Stimulated activated CD8-positive, alpha-beta memory T cell treated with anti-CD3 and anti-CD28 coated beads, Interleukin-7, amount 100 ng/mL, for 4 hours (primary cell): ENCODE data around the gene GLIS1.
"Not testable (repeated sequence)": the region's sequence is repeated elsewhere in the genome, so short reads cannot be mapped to it uniquely, and the experiment has no call there.

Source experiments
- DNase-seq, 2 donors: peaks; one replicate each; pipeline ENCODE4 v3.0.0-alpha.2; 2020; ENCODE audit warnings: low read depth in 2 of 2

The GLIS1 gene

DNA sequence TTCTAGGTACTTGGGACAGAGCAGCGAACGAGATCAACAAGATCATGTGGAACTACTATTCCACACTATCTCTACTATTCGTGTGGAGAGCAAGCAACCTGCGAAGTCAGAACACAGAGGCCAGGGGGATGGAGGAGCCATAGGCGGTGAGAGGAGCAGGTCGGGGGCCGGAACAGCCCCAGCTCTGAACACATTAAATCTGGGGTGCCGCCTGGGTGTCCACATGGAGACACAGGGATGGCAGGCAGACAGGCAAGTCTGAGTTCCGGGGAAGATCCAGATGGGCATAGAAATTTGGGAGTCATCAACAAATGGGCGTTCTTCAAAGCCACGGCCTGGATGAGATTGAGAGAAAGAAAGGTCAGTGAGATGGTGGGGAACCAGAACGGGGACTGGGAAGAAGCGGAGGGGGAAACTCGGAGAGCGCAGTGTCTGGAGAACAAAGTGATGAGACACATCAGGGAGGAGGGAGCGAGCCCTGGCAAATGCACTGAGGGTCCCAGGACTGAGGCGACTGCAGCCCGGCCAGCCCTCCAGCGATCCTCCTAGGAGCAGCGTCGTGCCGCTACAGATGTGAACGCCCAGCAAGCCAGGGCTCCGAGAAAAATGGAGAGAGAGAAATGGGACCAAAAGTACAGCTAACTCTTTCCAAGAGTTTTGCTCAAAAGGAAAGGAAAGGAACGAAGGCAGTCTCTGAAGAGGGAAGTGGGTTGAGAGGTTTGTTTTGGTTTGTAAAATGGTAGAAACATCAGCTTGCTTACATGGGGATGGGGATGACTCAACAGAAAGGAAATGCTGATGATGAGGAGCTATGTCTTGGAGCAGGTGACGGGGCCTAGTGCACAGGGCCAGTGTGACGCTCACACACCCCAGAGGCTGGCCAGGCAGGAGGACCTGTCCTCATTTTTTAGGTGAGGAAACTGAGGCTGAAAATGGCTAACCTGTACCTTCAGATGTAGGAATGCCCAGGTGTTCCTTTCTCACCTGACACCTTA, 84.5 kb downstream of the GLIS1 start:
- DNase-seq: no peak

GRCh38 chr1:53653631-53654030, 85.3 kb downstream of the GLIS1 start:
- no peak for DNase-seq

- DNase-seq: no peak
Observed at GRCh38 chr1:53653200-53653575, 85.8 kb downstream of the GLIS1 start.

DNA sequence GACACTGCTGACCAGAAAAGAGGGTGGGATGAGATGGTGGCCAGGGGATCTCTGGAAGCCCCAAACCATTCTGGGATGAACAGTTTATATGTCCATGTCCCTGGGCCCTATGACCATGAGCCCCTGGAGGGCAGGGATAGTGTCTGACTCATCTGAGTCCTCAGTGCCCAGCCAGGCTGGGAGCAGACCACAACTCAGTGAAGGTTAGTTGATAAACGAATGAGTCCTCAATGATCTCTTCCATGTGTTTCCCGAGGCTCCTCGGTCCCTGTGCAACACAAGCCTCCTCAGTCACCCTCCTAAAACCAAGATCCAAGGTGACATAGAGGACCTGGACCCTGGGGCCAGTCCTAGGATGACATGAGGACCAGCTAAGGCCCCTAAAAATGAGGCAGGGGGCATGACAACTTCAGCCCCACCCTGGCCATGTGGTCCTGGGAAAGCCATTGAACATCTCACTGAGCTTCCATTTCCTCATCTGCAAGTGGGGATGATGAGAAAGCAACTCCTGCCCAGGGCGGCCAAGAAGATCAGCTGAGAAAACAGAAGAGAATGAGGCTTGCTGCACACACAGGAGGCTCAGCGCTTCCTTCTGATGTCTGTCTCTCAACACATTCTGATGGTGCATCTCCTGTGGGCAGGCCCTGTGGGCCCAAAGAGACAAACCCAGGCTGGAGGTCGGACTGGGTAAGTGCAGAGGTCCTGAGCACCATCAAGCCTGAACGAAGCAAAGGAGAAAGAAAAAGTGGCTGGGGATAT, 86.3 kb downstream of the GLIS1 start:
- no peak for DNase-seq

DNA sequence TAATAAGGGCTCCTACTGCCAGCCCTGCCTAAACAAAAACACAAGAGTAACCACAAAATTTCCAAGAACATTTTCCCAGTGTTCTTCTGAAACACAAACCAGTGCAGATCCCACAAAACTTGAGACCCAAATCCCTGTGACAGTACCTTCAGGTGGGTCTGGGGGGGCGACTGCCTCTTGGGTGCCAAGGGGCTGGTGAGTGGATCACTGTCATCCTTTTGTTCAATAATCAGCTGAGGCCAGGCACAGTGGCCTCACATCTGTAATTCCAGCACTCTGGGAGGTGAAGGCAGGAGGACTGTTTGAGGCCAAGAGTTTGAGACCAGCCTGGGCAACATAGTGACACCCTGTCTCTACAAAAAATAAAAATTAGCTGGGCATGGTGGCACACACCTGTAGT, 87.6 kb downstream of the GLIS1 start:
- DNase-seq: no peak

DNA sequence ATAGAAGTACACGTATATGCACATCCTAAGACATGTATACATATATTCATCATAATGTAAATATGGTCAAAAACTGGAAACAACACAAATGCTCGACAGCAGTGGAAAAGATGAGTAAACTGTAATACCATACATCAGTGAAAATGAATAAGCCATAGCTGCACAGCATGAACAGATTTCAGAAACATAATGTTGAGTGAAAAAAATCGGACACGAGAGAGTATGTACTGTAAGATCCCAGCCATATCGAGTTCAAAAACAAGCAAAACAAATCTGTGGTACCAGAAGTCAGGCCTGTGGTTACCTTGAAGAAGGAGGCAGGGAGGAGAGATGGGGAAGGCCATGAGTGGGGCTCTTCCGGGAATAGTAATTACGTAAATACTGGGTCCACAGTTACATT, 90.4 kb downstream of the GLIS1 start:
- DNase-seq: no peak

DNA sequence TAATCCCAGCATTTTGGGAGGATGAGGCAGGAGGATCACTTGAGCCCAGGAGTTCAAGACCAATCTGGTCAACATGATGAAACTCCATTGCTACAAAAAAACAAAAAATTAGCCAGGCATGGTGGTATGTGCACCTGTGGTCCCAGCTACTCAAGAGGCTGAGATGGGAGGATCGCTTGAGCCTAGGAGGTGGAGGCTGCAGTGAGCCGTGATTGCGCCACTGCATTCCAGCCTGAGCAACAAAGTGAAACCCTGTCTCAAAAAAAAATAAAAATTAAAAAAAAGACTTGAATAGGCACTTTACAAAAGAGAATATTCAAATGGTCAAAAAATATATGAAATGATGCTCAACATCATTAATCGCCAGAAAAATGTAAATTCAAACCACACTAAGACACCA, 91.0 kb downstream of the GLIS1 start:
- DNase-seq: not testable (repeated sequence)

DNA sequence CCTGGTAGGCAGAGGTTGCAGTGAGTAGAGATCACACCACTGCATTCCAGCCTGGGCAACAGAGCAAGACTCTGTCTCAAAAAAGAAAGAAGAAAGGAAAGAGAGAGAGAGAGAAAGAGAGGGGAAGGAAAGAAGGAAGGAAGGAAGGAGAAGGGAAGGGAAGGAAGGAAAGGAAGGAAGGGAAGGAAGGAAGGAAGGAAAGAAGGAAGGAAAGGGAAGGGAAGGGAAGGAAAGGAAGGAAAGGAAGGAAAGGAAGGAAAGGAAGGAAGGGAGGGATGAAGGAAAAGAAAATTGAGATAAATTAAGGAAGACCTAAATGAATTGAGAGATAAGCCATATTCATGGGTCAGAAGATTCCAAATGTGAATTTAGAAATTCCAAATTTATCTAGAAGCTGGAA, 92.2 kb downstream of the GLIS1 start:
- DNase-seq: no peak

DNA sequence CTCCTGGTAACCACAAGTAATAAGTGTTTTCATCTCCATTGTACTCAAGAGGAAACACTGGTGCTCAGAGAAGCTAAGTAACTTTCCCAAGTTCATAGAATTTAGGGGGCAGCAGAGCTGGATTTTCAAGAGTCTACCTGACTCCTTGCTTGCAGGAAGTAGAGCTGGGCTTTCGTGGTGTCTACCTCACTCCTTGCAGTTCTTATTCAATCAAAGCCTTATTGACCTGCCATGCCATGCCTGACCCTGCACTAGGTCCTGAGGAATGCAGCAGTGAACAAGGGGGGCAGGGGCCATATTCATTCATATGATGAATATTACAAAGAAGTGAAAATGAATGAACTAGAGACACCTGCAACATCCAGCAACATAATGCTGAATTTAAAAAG, 93.3 kb downstream of the GLIS1 start:
- DNase-seq: no peak

DNA sequence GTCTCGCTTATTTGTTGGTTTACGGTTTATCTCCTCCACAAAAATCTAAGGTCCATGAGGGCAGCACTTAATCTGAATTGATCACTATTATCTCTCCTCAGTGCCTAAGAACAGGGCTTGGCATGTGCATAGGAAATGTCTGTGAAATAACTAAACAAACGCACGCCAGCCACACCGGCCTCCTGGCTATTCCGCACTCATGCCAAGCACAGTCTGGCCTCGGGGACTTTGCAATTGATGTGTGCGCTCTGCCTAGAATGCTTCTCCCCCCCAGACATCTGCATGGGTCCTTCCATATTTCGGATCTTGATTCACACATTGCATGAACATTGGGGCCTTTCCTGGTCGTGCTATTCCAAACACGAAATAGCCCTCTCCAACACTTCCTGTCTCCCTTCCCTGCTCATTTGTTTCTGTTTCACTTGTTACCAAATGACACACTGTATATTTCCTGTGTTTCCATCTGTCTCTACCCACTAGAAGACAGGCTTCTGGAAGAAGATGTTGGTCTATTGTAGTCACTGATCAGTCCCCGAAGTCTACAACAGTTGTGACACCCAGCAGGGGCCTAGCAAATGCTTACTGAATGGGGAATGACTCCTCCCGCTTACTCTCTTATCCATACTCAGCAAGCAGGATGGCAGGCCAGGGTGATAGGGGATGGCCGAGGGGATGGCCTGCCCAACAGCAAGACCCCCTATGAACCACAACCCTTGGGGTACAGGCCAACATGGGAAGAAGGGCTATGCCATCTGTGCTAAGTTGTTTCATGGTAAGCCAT, 93.9 kb downstream of the GLIS1 start:
- no peak for DNase-seq

DNA sequence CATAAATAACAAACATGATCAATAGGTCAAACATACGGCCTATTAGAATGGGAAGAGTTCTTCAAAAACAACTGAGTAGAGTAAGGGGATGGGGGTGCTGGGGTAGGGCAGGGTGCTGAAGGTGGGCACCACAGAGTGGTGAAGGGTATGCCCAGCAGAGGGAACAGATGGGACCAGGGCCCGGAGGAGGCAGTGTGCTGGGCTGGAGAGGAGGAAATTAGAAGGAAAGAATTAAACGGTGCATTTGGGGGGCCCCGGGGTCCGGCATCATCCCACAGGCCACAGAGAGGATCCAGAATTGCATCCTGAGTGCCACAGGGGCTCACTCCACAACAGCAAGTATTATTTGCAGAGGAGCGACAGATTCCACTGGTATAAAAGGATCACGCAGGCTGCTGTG, 94.5 kb downstream of the GLIS1 start:
- DNase-seq: no peak

GRCh38 chr1:53643881-53644390, 95.0 kb downstream of the GLIS1 start:
- DNase-seq: no peak

DNA sequence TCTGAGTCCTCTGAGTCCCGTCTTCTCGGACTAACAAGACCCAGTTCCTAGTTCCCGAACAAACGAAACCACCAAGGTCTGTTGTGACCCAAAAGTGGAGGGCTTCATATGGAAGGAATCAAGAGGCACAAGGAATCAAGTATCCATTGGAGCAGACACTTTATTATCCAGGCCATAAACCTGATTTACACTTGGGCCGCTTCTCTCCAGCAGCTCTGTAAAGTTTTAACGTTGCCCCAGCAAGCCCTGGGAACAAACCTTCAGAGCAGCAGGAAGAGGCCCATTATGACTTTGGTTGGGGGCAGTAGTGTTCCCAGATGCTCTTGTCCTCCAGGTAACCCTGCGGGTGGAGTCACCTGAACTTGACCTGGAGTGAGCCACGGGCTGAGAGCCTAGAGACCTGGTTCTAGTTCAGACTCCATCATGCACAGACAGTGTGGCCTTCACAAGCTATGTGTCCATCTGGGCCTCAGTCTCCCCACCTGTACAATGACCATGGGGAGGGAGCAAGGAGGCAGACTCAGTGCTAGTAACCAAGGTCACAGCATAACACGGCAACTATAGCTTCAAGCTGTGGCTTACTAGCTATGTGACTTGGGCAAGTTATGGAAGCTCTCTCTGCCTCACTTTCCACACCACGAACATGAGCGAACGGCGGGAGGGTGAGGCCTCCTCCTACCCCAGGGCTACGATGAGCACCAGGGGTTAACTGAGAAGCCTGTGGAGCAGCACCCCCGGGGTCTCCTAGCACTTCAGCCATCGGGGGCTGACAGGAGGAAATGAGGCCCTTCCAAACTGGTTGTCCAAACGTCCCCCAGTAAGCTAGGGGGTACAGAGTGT, 95.7 kb downstream of the GLIS1 start:
- no peak for DNase-seq

- no peak for DNase-seq
Observed at GRCh38 chr1:53642607-53643006, 96.4 kb downstream of the GLIS1 start.

- no peak for DNase-seq
Observed at GRCh38 chr1:53642215-53642555, 96.8 kb downstream of the GLIS1 start.

DNA sequence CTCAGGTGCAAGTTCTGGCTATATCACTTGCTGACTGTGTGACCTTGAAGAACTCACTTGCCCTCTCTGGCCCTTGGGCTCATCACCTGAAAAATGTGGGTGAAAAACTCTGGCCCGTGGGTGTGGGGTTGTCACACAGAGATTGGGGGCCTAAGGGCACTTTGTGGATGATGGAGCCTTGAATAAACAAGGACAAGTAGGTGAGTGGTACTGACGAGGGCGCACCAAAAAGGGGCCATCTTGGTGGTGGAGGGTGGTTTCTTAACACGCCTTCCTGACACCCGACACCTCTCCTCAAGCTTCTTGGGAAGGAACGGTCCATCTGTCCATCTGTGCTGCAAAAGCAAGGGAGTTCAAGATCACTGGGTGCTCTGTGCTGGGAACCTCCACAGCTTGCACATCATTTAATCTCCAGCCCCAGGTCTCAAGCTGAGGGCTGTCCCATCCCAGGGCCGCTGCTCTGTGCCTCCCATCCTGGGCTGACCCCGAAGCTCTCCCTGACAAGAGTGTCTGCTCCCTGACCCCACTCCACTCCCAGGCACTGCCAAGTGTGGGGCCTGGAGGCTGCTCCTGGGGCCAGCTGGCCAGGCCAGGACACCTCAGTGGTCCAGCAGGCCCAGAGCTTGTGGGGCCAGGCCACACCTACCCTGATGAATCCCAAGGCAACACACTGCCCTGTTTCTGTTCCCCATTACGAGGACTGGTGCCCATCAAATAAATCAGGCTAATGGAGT, 97.3 kb downstream of the GLIS1 start:
- no peak for DNase-seq

DNA sequence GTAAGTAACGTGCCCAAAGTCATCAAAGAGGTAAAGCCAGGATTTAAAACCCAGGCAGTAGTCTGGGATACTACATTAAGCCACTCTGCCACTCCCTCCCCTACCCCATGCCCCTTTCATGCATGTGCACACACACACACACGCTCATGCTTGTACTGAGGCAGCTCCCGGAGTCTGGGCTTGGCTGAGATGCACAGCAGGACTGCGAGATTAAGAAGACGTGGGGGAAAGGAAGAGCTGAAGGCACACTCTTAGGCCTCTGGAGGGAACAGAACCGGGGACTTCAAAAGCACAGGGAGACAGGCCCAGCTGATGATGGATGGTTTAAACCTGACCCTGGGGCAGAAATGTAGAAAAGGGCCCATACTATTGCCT, 98.3 kb downstream of the GLIS1 start:
- DNase-seq: no peak

GRCh38 chr1:53639996-53640700, 98.8 kb downstream of the GLIS1 start:
- no peak for DNase-seq

GRCh38 chr1:53639251-53639763, 99.7 kb downstream of the GLIS1 start:
- no peak for DNase-seq
